ENCODE measurements around the gene TLK2. TPM values are rescaled to one million over a fixed set of nuclear protein-coding genes. Genes with fewer than 3 reads are reported as not detected.

TLK2 gene
- total RNA-seq, 4 donors from 2014 or later = 30.3 to 66.0 (median 38.7) TPM

- Histone ChIP-seq H3K9me3 (no peaks in the 10 kb centered on the region), H3K4me1 (peaks cover 0 to 11% (median 0%) of the 10 kb centered on the region in 4 donors)
- 92% methylated on average over 4 of the region's 4 CpGs for WGBS, 2 donors
Measured at GRCh38 chr17:62566996-62567578, 88.5 kb downstream of the TLK2 start.

GRCh38 chr17:62572488-62572887 is 93.9 kb downstream of the TLK2 start:
- TF ChIP-seq EP300 (IDR thresholded peaks at IDR 0.05) = no peak
- TF ChIP-seq POLR2A (IDR thresholded peaks at IDR 0.05) = no peak
- TF ChIP-seq CTCF (IDR thresholded peaks at IDR 0.05) = no peak
- no peak for DNase-seq (ENCODE audit: low spot score in 2 of 2)
- Histone ChIP-seq H3K4me1 (peaks cover 0 to 12% (median 0%) of the 10 kb centered on the region in 4 donors), H3K27me3 (no peaks in the 10 kb centered on the region), H3K36me3 (peaks cover 0 to 40% (median 5%) of the 10 kb centered on the region in 3 donors), H3K9me3 (no peaks in the 10 kb centered on the region), H3K27ac (peak overlapping the region in 1 of 4 donors; percentile 59), H3K4me3 (no peak overlapping the region)
- WGBS, 2 donors = 72 to 73% methylated on average over 5 of the region's 5 CpGs

More at GRCh38 chr17:62566996-62567578, 88.5 kb downstream of the TLK2 start:
- DNase-seq (ENCODE audit: low spot score in 2 of 2) = no peak
- Histone ChIP-seq H3K4me3 (no peak overlapping the region), H3K27me3 (no peaks in the 10 kb centered on the region), H3K27ac (no peak overlapping the region), H3K36me3 (peaks cover 0 to 38% (median 0%) of the 10 kb centered on the region in 3 donors)
- TF ChIP-seq CTCF (IDR thresholded peaks at IDR 0.05) (no peak), EP300 (IDR thresholded peaks at IDR 0.05) (no peak), POLR2A (IDR thresholded peaks at IDR 0.05) (no peak)

GRCh38 chr17:62572888-62573401 is 94.3 kb downstream of the TLK2 start:
- no peak for TF ChIP-seq EP300 (IDR thresholded peaks at IDR 0.05)
- TF ChIP-seq POLR2A (IDR thresholded peaks at IDR 0.05) = no peak
- TF ChIP-seq CTCF (IDR thresholded peaks at IDR 0.05) = no peak
- Histone ChIP-seq H3K4me1 (peaks cover 0 to 12% (median 0%) of the 10 kb centered on the region in 4 donors), H3K36me3 (peaks cover 0 to 44% (median 5%) of the 10 kb centered on the region in 3 donors), H3K27me3 (no peaks in the 10 kb centered on the region), H3K27ac (peak overlapping the region in 1 of 4 donors; percentile 59), H3K4me3 (no peak overlapping the region), H3K9me3 (no peaks in the 10 kb centered on the region)
- WGBS, 2 donors = 54 to 61% methylated on average over 7 of the region's 7 CpGs
- DNase-seq (ENCODE audit: low spot score in 2 of 2) = no peak

- Histone ChIP-seq H3K36me3 (peaks cover 0 to 51% (median 8%) of the 10 kb centered on the region in 3 donors), H3K27ac (peak overlapping the region in 1 of 4 donors; percentile 59)
- no peak for TF ChIP-seq POLR2A (IDR thresholded peaks at IDR 0.05)
- no peak for TF ChIP-seq CTCF (IDR thresholded peaks at IDR 0.05)
- TF ChIP-seq EP300 (IDR thresholded peaks at IDR 0.05) = no peak
Measured at GRCh38 chr17:62573480-62574117, 95.0 kb downstream of the TLK2 start.

GRCh38 chr17:62576382-62576781 is 97.8 kb downstream of the TLK2 start:
- TF ChIP-seq POLR2A (IDR thresholded peaks at IDR 0.05) = no peak
- TF ChIP-seq CTCF (IDR thresholded peaks at IDR 0.05) = no peak
- no peak for TF ChIP-seq EP300 (IDR thresholded peaks at IDR 0.05)
- WGBS, 2 donors = 87 to 92% methylated on average over 1 of the region's 1 CpG
- DNase-seq (ENCODE audit: low spot score in 2 of 2) = no peak
- Histone ChIP-seq H3K36me3 (peaks cover 0 to 57% (median 8%) of the 10 kb centered on the region in 3 donors), H3K27me3 (no peaks in the 10 kb centered on the region), H3K27ac (no peak overlapping the region), H3K9me3 (no peaks in the 10 kb centered on the region), H3K4me3 (no peak overlapping the region), H3K4me1 (peaks cover 0 to 7% (median 0%) of the 10 kb centered on the region in 4 donors)

More at GRCh38 chr17:62573480-62574117, 95.0 kb downstream of the TLK2 start:
- DNase-seq (ENCODE audit: low spot score in 2 of 2) = no peak
- Histone ChIP-seq H3K4me3 (no peak overlapping the region), H3K27me3 (no peaks in the 10 kb centered on the region), H3K4me1 (peaks cover 0 to 12% (median 0%) of the 10 kb centered on the region in 4 donors), H3K9me3 (no peaks in the 10 kb centered on the region)
